DND-41 (cell line): ENCODE results near the gene PINK1.

Source experiments
- EZH2 ChIP-seq: IDR thresholded peaks from 3 replicates; pipeline ENCODE4 v1.6.1; 2012; ENCODE audit warnings: borderline replicate concordance, low read depth, mild to moderate bottlenecking, moderate library complexity, low read length, inconsistent platforms; ENCODE audit not compliant: severe bottlenecking
- TF ChIP-seq, protein P1 (sequence below): IDR thresholded peaks from 2 replicates; pipeline ENCODE4 v1.5.1; 2012; ENCODE audit warnings: borderline replicate concordance, low read length, moderate library complexity, mild to moderate bottlenecking; ENCODE audit not compliant: poor library complexity, severe bottlenecking; ENCODE audit errors: extremely low read depth

GRCh38 chr1:20666804-20667203, 33.5 kb downstream of the PINK1 start:
- no peak for TF ChIP-seq EZH2
- TF ChIP-seq, protein P1, sequence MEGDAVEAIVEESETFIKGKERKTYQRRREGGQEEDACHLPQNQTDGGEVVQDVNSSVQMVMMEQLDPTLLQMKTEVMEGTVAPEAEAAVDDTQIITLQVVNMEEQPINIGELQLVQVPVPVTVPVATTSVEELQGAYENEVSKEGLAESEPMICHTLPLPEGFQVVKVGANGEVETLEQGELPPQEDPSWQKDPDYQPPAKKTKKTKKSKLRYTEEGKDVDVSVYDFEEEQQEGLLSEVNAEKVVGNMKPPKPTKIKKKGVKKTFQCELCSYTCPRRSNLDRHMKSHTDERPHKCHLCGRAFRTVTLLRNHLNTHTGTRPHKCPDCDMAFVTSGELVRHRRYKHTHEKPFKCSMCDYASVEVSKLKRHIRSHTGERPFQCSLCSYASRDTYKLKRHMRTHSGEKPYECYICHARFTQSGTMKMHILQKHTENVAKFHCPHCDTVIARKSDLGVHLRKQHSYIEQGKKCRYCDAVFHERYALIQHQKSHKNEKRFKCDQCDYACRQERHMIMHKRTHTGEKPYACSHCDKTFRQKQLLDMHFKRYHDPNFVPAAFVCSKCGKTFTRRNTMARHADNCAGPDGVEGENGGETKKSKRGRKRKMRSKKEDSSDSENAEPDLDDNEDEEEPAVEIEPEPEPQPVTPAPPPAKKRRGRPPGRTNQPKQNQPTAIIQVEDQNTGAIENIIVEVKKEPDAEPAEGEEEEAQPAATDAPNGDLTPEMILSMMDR = no peak
